Hematopoietic multipotent progenitor cell treated with erythropoietin and hydrocortisone succinate and interleukin-3 and kit ligand, for 15 days (in vitro differentiated cells): ENCODE measurements around the gene PROM1.

Source experiments
- DNase-seq: peaks from one replicate; pipeline ENCODE4 v3.0.0-alpha.2; 2015; ENCODE audit warnings: low spot score

The PROM1 gene

GRCh38 chr4:16083241-16084191, at the start of gene PROM1:
PROM1 (minus strand) TSS chr4:16084023; CDS start chr4:16075906, 8,117 bp downstream.
- no peak for DNase-seq

- DNase-seq = no peak
These were observed 49.6 kb upstream of the PROM1 start for GRCh38 chr4:16133406-16133805.

- DNase-seq = no peak
These were observed 47.5 kb upstream of the PROM1 start for GRCh38 chr4:16131293-16131692.

- DNase-seq = no peak
These were observed 45.5 kb upstream of the PROM1 start for GRCh38 chr4:16129336-16129735.

GRCh38 chr4:16126714-16127113, 42.9 kb upstream of the PROM1 start:
- no peak for DNase-seq

GRCh38 chr4:16125571-16126445, 42.0 kb upstream of the PROM1 start:
- no peak for DNase-seq

GRCh38 chr4:16124232-16124631, 40.4 kb upstream of the PROM1 start:
- no peak for DNase-seq

GRCh38 chr4:16123356-16124084, 39.7 kb upstream of the PROM1 start:
- DNase-seq = no peak

GRCh38 chr4:16122784-16123183, 39.0 kb upstream of the PROM1 start:
- DNase-seq = no peak

- DNase-seq = no peak
These were observed 38.5 kb upstream of the PROM1 start for GRCh38 chr4:16122308-16122711.

- no peak for DNase-seq
These were observed 36.9 kb upstream of the PROM1 start for GRCh38 chr4:16120720-16121119.

GRCh38 chr4:16119981-16120380, 36.2 kb upstream of the PROM1 start:
- DNase-seq = no peak

GRCh38 chr4:16118090-16118489, 34.3 kb upstream of the PROM1 start:
- no peak for DNase-seq

- no peak for DNase-seq
These were observed 33.3 kb upstream of the PROM1 start for GRCh38 chr4:16117164-16117563.

- DNase-seq = no peak
These were observed 32.7 kb upstream of the PROM1 start for GRCh38 chr4:16116493-16116990.

GRCh38 chr4:16116019-16116418, 32.2 kb upstream of the PROM1 start:
- DNase-seq = no peak

GRCh38 chr4:16114546-16114945, 30.7 kb upstream of the PROM1 start:
- no peak for DNase-seq

- no peak for DNase-seq
These were observed 29.9 kb upstream of the PROM1 start for GRCh38 chr4:16113741-16114140.

GRCh38 chr4:16111533-16111932, 27.7 kb upstream of the PROM1 start:
- no peak for DNase-seq

- no peak for DNase-seq
These were observed 27.0 kb upstream of the PROM1 start for GRCh38 chr4:16110661-16111290.

- no peak for DNase-seq
These were observed 26.4 kb upstream of the PROM1 start for GRCh38 chr4:16110199-16110598.
